K562 (cell line): ENCODE data around the gene BOLL. TPM values are rescaled to one million over a fixed set of nuclear protein-coding genes. Genes with fewer than 3 reads are reported as not detected.
A peak's percentile ranks its signal among the peaks of the same experiment; 100 is the strongest.

Source experiments
- ATAC-seq: fragments of 200-7000 bp; cut with Tn5 transposase; 3 replicates; pipeline ENCODE4 v1.9.1; 2020; ENCODE audit warnings: moderate library complexity
- BruUV-seq: library from RNA; stranded (reverse); fragments of 400-500 nt; replicated peaks from 2 replicates; lab custom pipeline; 2021; lab: Mats Ljungman, UMichigan
- CTCF ChIA-PET: fragments of 300-600 bp; formaldehyde crosslinking; extraction: SDS; loops from one replicate; lab custom pipeline; 2021; ENCODE audit warnings: low intra/inter-chr PET ratio; lab: Yijun Ruan, JAX
- POLR2A ChIA-PET: fragments of 300-600, 350-650 bp; sonication (Branson Sonifier 250); formaldehyde crosslinking; extraction: SDS; loops from one replicate; lab custom pipeline; 2021; ENCODE audit warnings: antibody characterized with exemption, inconsistent platforms; lab: Yijun Ruan, JAX
- DNase-seq, 4 experiments: peaks; one replicate each; pipeline versions ENCODE4 v3.0.0 to v3.0.0-alpha.2; 2011 to 2018; ENCODE audit warnings: low spot score in 3 of 4, mixed read lengths in 3 of 4; ENCODE audit errors: extremely low read depth in 1 of 4
- FAIRE-seq: peaks from 2 replicates; lab custom pipeline; 2011; peaks lifted over from hg19 to GRCh38; lab: Jason Lieb, UNC
- H2AFZ ChIP-seq: 2 replicates; pipeline ENCODE4 v1.6.0; 2011; ENCODE audit warnings: low read depth, low read length, control low read depth, inconsistent platforms
- H3K27ac ChIP-seq: fragments of 200-600 bp; 3 replicates; pipeline ENCODE4 v1.8.0; 2011; ENCODE audit warnings: low read depth, mild to moderate bottlenecking, control low read depth, inconsistent platforms, low read length, moderate library complexity, mixed read lengths; ENCODE audit errors: extremely low read depth
- H3K27me3 ChIP-seq, 2 experiments: fragments of 300-600 bp in 1 of 2; 2 replicates in 1 of 2; 3 replicates in 1 of 2; pipeline versions ENCODE4 v1.6.0 to v1.8.0; 2011; ENCODE audit warnings: inconsistent platforms in 2 of 2, low read length in 2 of 2, mild to moderate bottlenecking in 1 of 2, mixed read lengths in 1 of 2, moderate library complexity in 1 of 2; ENCODE audit not compliant: control insufficient read depth in 2 of 2, insufficient read depth in 2 of 2
- H3K36me3 ChIP-seq: fragments of 300-600 bp; 3 replicates; pipeline ENCODE4 v1.8.0; 2011; ENCODE audit warnings: mild to moderate bottlenecking, low read length, inconsistent platforms; ENCODE audit not compliant: control insufficient read depth, insufficient read depth
- H3K4me1 ChIP-seq, 2 experiments: fragments of 200-600 bp in 1 of 2; replicated peaks in 1 of 2; 2 replicates in 1 of 2; 3 replicates in 1 of 2; pipeline versions ENCODE4 v1.5.1 to v1.8.0; 2011; ENCODE audit warnings: inconsistent platforms in 2 of 2, low read length in 2 of 2, mild to moderate bottlenecking in 1 of 2, mixed read lengths in 1 of 2, moderate library complexity in 1 of 2; ENCODE audit not compliant: control insufficient read depth in 2 of 2, insufficient read depth in 2 of 2
- H3K4me2 ChIP-seq: 2 replicates; pipeline ENCODE4 v1.6.1; 2011; ENCODE audit warnings: low read length, control low read depth, inconsistent platforms, mixed read lengths; ENCODE audit not compliant: insufficient read depth
- H3K4me3 ChIP-seq: fragments of 200-600 bp; sonication (generic), shearing (Covaris generic); 2 replicates; pipeline ENCODE4 v1.5.1; 2016; ENCODE audit warnings: control low read depth, inconsistent platforms
- H3K79me2 ChIP-seq: fragments of 200-600 bp; 3 replicates; pipeline ENCODE4 v1.8.0; 2011; ENCODE audit warnings: low read length, inconsistent platforms; ENCODE audit not compliant: control insufficient read depth, insufficient read depth
- H3K9ac ChIP-seq, 2 experiments: 2 replicates each; pipeline versions ENCODE4 v1.6.0 to v1.6.1; 2011; ENCODE audit warnings: low read depth in 2 of 2, low read length in 2 of 2, control low read depth in 1 of 2, inconsistent platforms in 1 of 2, mild to moderate bottlenecking in 1 of 2, mixed read lengths in 1 of 2; ENCODE audit not compliant: insufficient read depth in 1 of 2
- H3K9me1 ChIP-seq: one replicate; pipeline ENCODE4 v1.6.0; 2011; ENCODE audit warnings: inconsistent platforms, mild to moderate bottlenecking, low read length, moderate library complexity; ENCODE audit not compliant: control insufficient read depth, insufficient read depth
- H3K9me3 ChIP-seq: replicated peaks from 2 replicates; pipeline ENCODE4 v1.5.1; 2011; ENCODE audit warnings: low read depth, low read length, inconsistent platforms; ENCODE audit not compliant: control insufficient read depth, insufficient read depth
- H4K20me1 ChIP-seq: replicated peaks from 2 replicates; pipeline ENCODE4 v1.6.1; 2011; ENCODE audit warnings: low read length, inconsistent platforms, mixed read lengths; ENCODE audit not compliant: control insufficient read depth, insufficient read depth
- MEF2A ChIP-seq: IDR thresholded peaks from 2 replicates; pipeline ENCODE4 v1.6.1; 2011; ENCODE audit warnings: low read depth, mild to moderate bottlenecking, low read length, moderate library complexity; ENCODE audit not compliant: control insufficient read depth
- MEIS2 ChIP-seq: fragments of 450-650 bp; IDR thresholded peaks from 2 replicates; pipeline ENCODE4 v1.6.1; 2014; ENCODE audit warnings: mild to moderate bottlenecking; ENCODE audit not compliant: partially characterized antibody
- MGA ChIP-seq: fragments of 450-650 bp; IDR thresholded peaks from 2 replicates; pipeline ENCODE4 v1.6.1; 2016; ENCODE audit warnings: mild to moderate bottlenecking, moderate library complexity
- WGBS: fragments of 100-300 bp; shearing (Covaris generic); methylation state at CpG from one replicate; pipeline ENCODE4 v1.1.6; 2016; ENCODE audit warnings: low coverage, mixed read lengths; ENCODE audit not compliant: insufficient coverage; ENCODE audit errors: missing lambda C conversion rate; 5-methylcytosine and 5-hydroxymethylcytosine counted together
- in situ Hi-C: fragments of 300-500 bp; cut with MboI; formaldehyde crosslinking; loops from 4 replicates; pipeline ENCODE4 v1.15.0; 2018; ENCODE audit warnings: inconsistent platforms, mixed read lengths
- intact Hi-C: fragments of 100-400 bp; cut with micrococcal nuclease; formaldehyde crosslinking; loops from 2 replicates; pipeline ENCODE4 v1.14.2; 2022
- polyA plus RNA-seq, 8 experiments: library from polyadenylated mRNA; depleted of rRNA in 4 of 8; stranded (reverse) in 5 of 8; unstranded in 3 of 8; fragments of >200 nt; fragmentation: Nextera tagmentation in 2 of 8; fragmentation: Illumina TruSeq in 1 of 8; extraction: Ambion mirVana in 2 of 8; extraction: Trizol in 1 of 8; gene quantifications; 2 replicates each; pipeline versions ENCODE4 v1.2.1 to v1.2.3, GENCODE V29; 2011 to 2014; ENCODE audit warnings: inconsistent platforms in 1 of 8, missing spikeins in 1 of 8
- total RNA-seq, 7 experiments: library from RNA; depleted of rRNA in 6 of 7; stranded (reverse); fragments of >200 nt in 6 of 7; fragmentation: Illumina TruSeq in 2 of 7; extraction: Trizol in 2 of 7; gene quantifications; 2 replicates each; pipeline versions ENCODE4 v1.2.1 to v1.2.3, GENCODE V29; 2011 to 2021; ENCODE audit warnings: low replicate concordance in 1 of 7
- TF ChIP-seq, protein P1 (sequence below), 2 experiments: fragments of 450-650 bp in 1 of 2; sonication (generic) in 1 of 2; formaldehyde crosslinking in 1 of 2; IDR thresholded peaks in 1 of 2; conservative IDR thresholded peaks in 1 of 2; 2 replicates each; pipeline versions ENCODE4 v1.6.1 to v1.8.1; 2016 to 2023; ENCODE audit warnings: mild to moderate bottlenecking in 2 of 2, moderate library complexity in 2 of 2, inconsistent platforms in 1 of 2, missing genetic modification reagents in 1 of 2
- TF ChIP-seq, protein P2 (sequence below): fragments of 450-650 bp; formaldehyde crosslinking; conservative IDR thresholded peaks from 2 replicates; pipeline ENCODE4 v1.4.0; 2022; ENCODE audit warnings: mild to moderate bottlenecking, missing genetic modification characterization

The BOLL gene
- total and polyA plus RNA-seq, 9 of the 15 experiments (the other 6 are each of a cell fraction or from before 2014, with no cell fraction given), result 0.11 to 0.55 (median 0.19) TPM; not detected in 1

- TF ChIP-seq MGA (peak; percentile 29; the same call in 1 of the 2 replicates), MEF2A (0 out of 2 replicates have a peak, but pooled peaks have one; percentile 11), MEIS2 (peak; percentile 16)
- TF ChIP-seq, protein P1, sequence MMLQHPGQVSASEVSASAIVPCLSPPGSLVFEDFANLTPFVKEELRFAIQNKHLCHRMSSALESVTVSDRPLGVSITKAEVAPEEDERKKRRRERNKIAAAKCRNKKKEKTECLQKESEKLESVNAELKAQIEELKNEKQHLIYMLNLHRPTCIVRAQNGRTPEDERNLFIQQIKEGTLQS (IDR thresholded peaks at IDR 0.05), result peak; percentile 16; the same call in 1 of the 2 replicates
- TF ChIP-seq, protein P1 (CRISPR knock-in tag; conservative IDR thresholded peaks at IDR 0.05), result no peak
- TF ChIP-seq, protein P2, sequence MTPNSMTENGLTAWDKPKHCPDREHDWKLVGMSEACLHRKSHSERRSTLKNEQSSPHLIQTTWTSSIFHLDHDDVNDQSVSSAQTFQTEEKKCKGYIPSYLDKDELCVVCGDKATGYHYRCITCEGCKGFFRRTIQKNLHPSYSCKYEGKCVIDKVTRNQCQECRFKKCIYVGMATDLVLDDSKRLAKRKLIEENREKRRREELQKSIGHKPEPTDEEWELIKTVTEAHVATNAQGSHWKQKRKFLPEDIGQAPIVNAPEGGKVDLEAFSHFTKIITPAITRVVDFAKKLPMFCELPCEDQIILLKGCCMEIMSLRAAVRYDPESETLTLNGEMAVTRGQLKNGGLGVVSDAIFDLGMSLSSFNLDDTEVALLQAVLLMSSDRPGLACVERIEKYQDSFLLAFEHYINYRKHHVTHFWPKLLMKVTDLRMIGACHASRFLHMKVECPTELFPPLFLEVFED (CRISPR knock-in tag), result no peak
- POLR2A ChIA-PET, result interaction anchor here (1.5 to 1.6 kb wide), 2 partner anchors 9 kb away, joined by 4 to 6 read pairs; no protein-coding TSS in a partner anchor
- Histone ChIP-seq H3K79me2 (peaks cover 96% of the 10 kb centered on the region), H3K9ac (no peak overlapping the region), H3K27me3 (no peaks in the 10 kb centered on the region), H3K4me3 (no peak overlapping the region), H4K20me1 (no peaks in the 10 kb centered on the region), H2AFZ (peak overlapping the region; percentile 37), H3K4me2 (peak overlapping the region; percentile 66), H3K27ac (peak overlapping the region; percentile 6; the same call in 1 of the 3 replicates), H3K9me1 (no peaks in the 10 kb centered on the region), H3K4me1 (peaks cover 6 to 13% of the 10 kb centered on the region in 2 experiments; a peak in 4 of 5 replicates), H3K9me3 (no peaks in the 10 kb centered on the region), H3K36me3 (peaks cover 3% of the 10 kb centered on the region; the same call in 1 of the 3 replicates)
- CTCF ChIA-PET, result no interaction called here
- no TSS peak for BruUV-seq
- FAIRE-seq, result peak; percentile 59
- ATAC-seq, result no peak
- intact Hi-C loops (loop anchor here (10.0 kb wide), 1 partner anchor 1646 kb away; the partner anchor contains the start of gene SATB2), in situ Hi-C loops (loop anchor here (10.0 kb wide), 1 partner anchor 316 kb away; no protein-coding TSS in a partner anchor)
- 59% methylated on average over 5 of the region's 5 CpGs for WGBS
- DNase-seq, result no peak
Measured at GRCh38 chr2:197809064-197809463, 23.9 kb upstream of the BOLL start.
